ENCODE measurements around the gene ERBB4. TPM values are rescaled to one million over a fixed set of nuclear protein-coding genes. Genes with fewer than 3 reads are reported as not detected.

The ERBB4 gene
- total RNA-seq, 1 experiment from 2014 or later, result not detected

DNA sequence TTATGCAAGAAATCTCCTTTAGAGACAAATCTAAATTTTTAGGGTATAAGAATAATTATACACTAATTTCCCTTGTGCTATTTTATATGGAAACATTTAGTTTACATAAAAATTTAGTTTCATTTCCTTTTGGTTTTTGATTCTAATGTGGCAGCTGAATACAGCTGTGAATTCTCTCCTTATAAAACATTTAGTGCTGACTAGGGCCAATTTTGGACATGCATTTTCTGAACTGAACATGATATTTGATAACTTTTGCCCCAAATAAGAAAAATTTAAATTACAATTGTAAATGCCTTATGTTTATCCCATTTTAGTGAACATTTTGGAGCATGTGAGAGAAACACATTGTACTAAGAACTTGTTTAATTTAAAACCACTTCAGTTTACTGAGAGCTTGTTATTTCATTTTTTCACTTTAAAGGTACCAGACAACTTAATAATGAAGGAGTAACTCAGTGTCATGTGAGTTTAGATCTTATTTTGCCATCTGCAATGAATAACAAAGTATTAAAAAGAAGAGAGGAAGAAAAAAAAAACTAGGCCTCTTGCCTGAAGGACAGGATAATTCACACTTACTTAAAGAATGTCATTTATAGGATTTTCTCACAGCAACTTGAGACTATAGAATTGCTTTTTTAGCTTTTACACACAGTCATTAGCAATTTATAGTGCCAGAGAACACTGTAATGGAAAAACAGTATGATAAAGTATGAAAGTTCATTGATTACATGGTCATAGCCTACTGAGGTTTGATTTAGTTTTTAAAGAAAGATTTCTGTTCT, 209.7 kb downstream of the ERBB4 start:
- Mint-ChIP-seq H3K27ac (ENCODE audit: low read depth, unreplicated experiment) (no peak overlapping the region), H3K36me3 (ENCODE audit: insufficient read depth, unreplicated experiment) (no peaks in the 10 kb centered on the region), H3K27me3 (ENCODE audit: insufficient read depth, unreplicated experiment) (peaks cover 14% of the 10 kb centered on the region), H3K4me3 (ENCODE audit: unreplicated experiment) (no peak overlapping the region), H3K4me1 (ENCODE audit: insufficient read depth, unreplicated experiment) (no peaks in the 10 kb centered on the region), H3K9me3 (ENCODE audit: unreplicated experiment) (no peaks in the 10 kb centered on the region)
- intact Hi-C loops (cut with micrococcal nuclease), result no loop called here
- TF ChIP-seq, protein P1, sequence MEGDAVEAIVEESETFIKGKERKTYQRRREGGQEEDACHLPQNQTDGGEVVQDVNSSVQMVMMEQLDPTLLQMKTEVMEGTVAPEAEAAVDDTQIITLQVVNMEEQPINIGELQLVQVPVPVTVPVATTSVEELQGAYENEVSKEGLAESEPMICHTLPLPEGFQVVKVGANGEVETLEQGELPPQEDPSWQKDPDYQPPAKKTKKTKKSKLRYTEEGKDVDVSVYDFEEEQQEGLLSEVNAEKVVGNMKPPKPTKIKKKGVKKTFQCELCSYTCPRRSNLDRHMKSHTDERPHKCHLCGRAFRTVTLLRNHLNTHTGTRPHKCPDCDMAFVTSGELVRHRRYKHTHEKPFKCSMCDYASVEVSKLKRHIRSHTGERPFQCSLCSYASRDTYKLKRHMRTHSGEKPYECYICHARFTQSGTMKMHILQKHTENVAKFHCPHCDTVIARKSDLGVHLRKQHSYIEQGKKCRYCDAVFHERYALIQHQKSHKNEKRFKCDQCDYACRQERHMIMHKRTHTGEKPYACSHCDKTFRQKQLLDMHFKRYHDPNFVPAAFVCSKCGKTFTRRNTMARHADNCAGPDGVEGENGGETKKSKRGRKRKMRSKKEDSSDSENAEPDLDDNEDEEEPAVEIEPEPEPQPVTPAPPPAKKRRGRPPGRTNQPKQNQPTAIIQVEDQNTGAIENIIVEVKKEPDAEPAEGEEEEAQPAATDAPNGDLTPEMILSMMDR (IDR thresholded peaks at IDR 0.05; ENCODE audit: unreplicated experiment), result no peak
- ChIA-PET POLR2A (interaction anchor here (0.6 kb wide), 1 partner anchor 240 kb away, joined by 3 read pairs; no protein-coding TSS in a partner anchor), CTCF (no interaction called here)
- no peak for DNase-seq (ENCODE audit: unreplicated experiment)
- no TSS peak for BruUV-seq (replicated peaks)

DNA sequence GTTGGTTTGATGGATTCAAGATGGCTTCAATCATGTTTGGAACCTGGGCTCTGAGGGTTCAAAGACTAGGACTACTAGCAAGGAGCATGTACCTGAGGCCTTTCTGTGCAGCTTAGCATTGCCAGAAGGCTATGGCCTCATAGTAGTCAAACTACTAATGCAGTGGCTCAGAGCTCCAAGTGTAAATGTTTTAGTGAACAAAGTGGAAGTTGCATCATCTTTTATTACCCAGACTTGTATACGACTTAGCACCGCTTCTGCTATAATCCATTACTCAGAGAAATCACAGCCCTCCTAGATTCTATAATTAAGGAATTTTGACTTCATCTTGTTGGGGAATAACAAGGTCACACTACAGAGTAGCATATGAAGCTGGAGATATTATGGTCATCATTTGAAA, 210.5 kb downstream of the ERBB4 start:
- POLR2A ChIA-PET, result no interaction called here
- H3K27ac Mint-ChIP-seq (ENCODE audit: low read depth, unreplicated experiment), result no peak overlapping the region
- intact Hi-C loops (cut with micrococcal nuclease), result no loop called here

DNA sequence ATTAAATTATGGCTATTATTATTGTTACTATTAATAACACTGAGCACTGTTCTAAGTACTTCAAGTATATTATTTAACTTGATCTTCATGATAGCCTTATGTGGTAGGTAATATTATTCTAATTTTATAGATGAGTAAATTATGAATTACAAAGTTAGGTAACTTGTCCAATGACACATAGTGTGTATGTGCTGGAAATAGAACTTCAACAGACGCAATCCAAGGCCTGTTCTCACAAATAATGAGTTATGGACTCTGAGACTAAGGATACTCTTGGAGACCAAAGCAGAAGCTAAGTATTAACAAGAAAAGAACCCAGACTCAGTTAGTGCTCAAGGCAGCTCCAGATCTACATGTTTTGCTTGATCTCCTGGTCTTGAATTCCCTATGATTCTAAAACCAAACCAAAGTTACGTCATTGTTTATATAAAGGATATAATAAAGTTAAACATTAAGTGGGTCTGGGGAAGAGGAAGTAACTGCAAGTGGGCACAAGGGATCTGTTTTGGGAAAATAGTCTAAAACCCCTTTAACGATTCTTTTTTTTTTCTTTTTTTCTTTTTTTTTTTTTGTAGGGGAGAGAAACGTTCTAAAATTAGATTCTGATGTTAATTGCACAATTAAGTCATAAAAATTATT, 211.3 kb downstream of the ERBB4 start:
- DNase-seq (ENCODE audit: unreplicated experiment), result no peak
- no peaks in the 10 kb centered on the region for H3K36me3 Mint-ChIP-seq (ENCODE audit: insufficient read depth, unreplicated experiment)
- H3K27me3 Mint-ChIP-seq (ENCODE audit: insufficient read depth, unreplicated experiment), result peaks cover 9% of the 10 kb centered on the region
- POLR2A ChIA-PET, result no interaction called here
- intact Hi-C loops (cut with micrococcal nuclease), result no loop called here
- TF ChIP-seq, protein P1 (IDR thresholded peaks at IDR 0.05; ENCODE audit: unreplicated experiment), result no peak
- no peaks in the 10 kb centered on the region for H3K4me1 Mint-ChIP-seq (ENCODE audit: insufficient read depth, unreplicated experiment)
- CTCF ChIA-PET, result no interaction called here
- no peak overlapping the region for H3K27ac Mint-ChIP-seq (ENCODE audit: low read depth, unreplicated experiment)
- no peaks in the 10 kb centered on the region for H3K9me3 Mint-ChIP-seq (ENCODE audit: unreplicated experiment)
- BruUV-seq (replicated peaks), result no TSS peak
- H3K4me3 Mint-ChIP-seq (ENCODE audit: unreplicated experiment), result no peak overlapping the region

More for the DNA sequence above, 210.5 kb downstream of the ERBB4 start:
- Mint-ChIP-seq H3K4me1 (ENCODE audit: insufficient read depth, unreplicated experiment) (no peaks in the 10 kb centered on the region), H3K4me3 (ENCODE audit: unreplicated experiment) (no peak overlapping the region), H3K27me3 (ENCODE audit: insufficient read depth, unreplicated experiment) (peaks cover 14% of the 10 kb centered on the region), H3K36me3 (ENCODE audit: insufficient read depth, unreplicated experiment) (no peaks in the 10 kb centered on the region), H3K9me3 (ENCODE audit: unreplicated experiment) (no peaks in the 10 kb centered on the region)
- CTCF ChIA-PET, result no interaction called here
- no peak for DNase-seq (ENCODE audit: unreplicated experiment)
- BruUV-seq (replicated peaks), result no TSS peak
- TF ChIP-seq, protein P1 (IDR thresholded peaks at IDR 0.05; ENCODE audit: unreplicated experiment), result no peak

DNA sequence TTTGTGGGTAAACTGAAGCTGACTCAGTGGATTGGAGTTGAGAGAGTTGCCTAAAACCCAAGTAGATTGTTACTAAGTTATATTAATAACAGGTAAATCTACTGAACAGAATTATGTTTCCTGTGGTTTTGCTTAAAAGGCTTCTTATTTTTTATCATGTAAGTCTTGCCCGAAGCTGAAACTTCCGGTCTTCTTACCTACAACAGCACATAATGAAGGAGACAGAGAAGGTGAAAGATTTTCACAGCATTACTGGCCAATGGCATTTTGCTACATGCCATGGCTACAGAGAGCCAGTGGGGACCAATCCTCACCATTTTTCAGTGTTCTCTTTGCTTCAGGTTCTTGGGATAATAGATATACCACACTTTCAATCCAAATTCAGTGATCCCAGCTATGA, 220.0 kb downstream of the ERBB4 start:
- no peak for DNase-seq (ENCODE audit: unreplicated experiment)
- Mint-ChIP-seq H3K9me3 (ENCODE audit: unreplicated experiment) (no peaks in the 10 kb centered on the region), H3K27ac (ENCODE audit: low read depth, unreplicated experiment) (no peak overlapping the region), H3K4me3 (ENCODE audit: unreplicated experiment) (no peak overlapping the region), H3K4me1 (ENCODE audit: insufficient read depth, unreplicated experiment) (no peaks in the 10 kb centered on the region), H3K27me3 (ENCODE audit: insufficient read depth, unreplicated experiment) (peaks cover 83% of the 10 kb centered on the region), H3K36me3 (ENCODE audit: insufficient read depth, unreplicated experiment) (no peaks in the 10 kb centered on the region)
- BruUV-seq (replicated peaks), result no TSS peak
- ChIA-PET POLR2A (no interaction called here), CTCF (no interaction called here)
- TF ChIP-seq, protein P1 (IDR thresholded peaks at IDR 0.05; ENCODE audit: unreplicated experiment), result no peak
- intact Hi-C loops (cut with micrococcal nuclease), result no loop called here
